HEK293 (cell line): ENCODE data around the gene SLC38A3.

Source experiments
- CTCF ChIA-PET: fragments of 350-600 bp; formaldehyde crosslinking; extraction: SDS; loops from one replicate; lab custom pipeline; 2021; ENCODE audit warnings: antibody characterized with exemption; lab: Yijun Ruan, JAX
- POLR2A ChIA-PET: fragments of 300-600 bp; formaldehyde crosslinking; extraction: SDS; loops from one replicate; lab custom pipeline; 2020; ENCODE audit warnings: antibody characterized with exemption, inconsistent platforms; lab: Yijun Ruan, JAX
- H3K27ac ChIP-seq: fragments of 200-500 bp; sonication (Bioruptor generic); 2 replicates; pipeline ENCODE4 v1.5.1; 2014; ENCODE audit warnings: low read depth, low read length, control low read depth, inconsistent platforms; ENCODE audit errors: extremely low read depth
- H3K36me3 ChIP-seq, 2 experiments: fragments of 200-500 bp in 1 of 2; sonication (Bioruptor generic) in 1 of 2; 1 replicate in 1 of 2; 2 replicates in 1 of 2; pipeline ENCODE4 v1.5.1; 2014 to 2017; ENCODE audit warnings: inconsistent platforms in 2 of 2, low read length in 2 of 2; ENCODE audit not compliant: control insufficient read depth in 2 of 2, insufficient read depth in 1 of 2
- H3K4me1 ChIP-seq: fragments of 200-500 bp; sonication (Bioruptor generic); 2 replicates; pipeline ENCODE4 v1.5.1; 2014; ENCODE audit warnings: mild to moderate bottlenecking, low read length, inconsistent platforms; ENCODE audit not compliant: control insufficient read depth, insufficient read depth
- H3K4me3 ChIP-seq: 2 replicates; pipeline ENCODE4 v1.5.1; 2011; ENCODE audit warnings: low read depth, mild to moderate bottlenecking, control low read depth, low read length, moderate library complexity
- H3K9me3 ChIP-seq: fragments of 200-500 bp; sonication (Bioruptor generic); 2 replicates; pipeline ENCODE4 v1.5.1; 2014; ENCODE audit warnings: low read depth, low read length, inconsistent platforms; ENCODE audit not compliant: control insufficient read depth, insufficient read depth
- GFI1B ChIP-seq: fragments of 450-650 bp; formaldehyde crosslinking; IDR thresholded peaks from 2 replicates; pipeline ENCODE4 v1.5.1; 2016; ENCODE audit warnings: missing biosample characterization, missing genetic modification characterization
- GLIS1 ChIP-seq: fragments of 450-650 bp; formaldehyde crosslinking; IDR thresholded peaks from 2 replicates; pipeline ENCODE4 v1.5.1; 2016; ENCODE audit warnings: missing biosample characterization, missing genetic modification characterization
- SP2 ChIP-seq: fragments of 450-650 bp; formaldehyde crosslinking; IDR thresholded peaks from 2 replicates; pipeline ENCODE4 v1.5.1; 2016; ENCODE audit warnings: missing biosample characterization, missing genetic modification characterization
- ZBTB10 ChIP-seq: fragments of 450-650 bp; formaldehyde crosslinking; IDR thresholded peaks from 2 replicates; pipeline ENCODE4 v1.5.1; 2016; ENCODE audit warnings: missing biosample characterization, missing genetic modification characterization
- ZBTB17 ChIP-seq: fragments of 450-650 bp; formaldehyde crosslinking; IDR thresholded peaks from 2 replicates; pipeline ENCODE4 v1.5.1; 2016; ENCODE audit warnings: missing biosample characterization, missing genetic modification characterization
- ZBTB20 ChIP-seq: fragments of 450-650 bp; formaldehyde crosslinking; IDR thresholded peaks from 2 replicates; pipeline ENCODE4 v1.5.1; 2016; ENCODE audit warnings: missing biosample characterization, missing genetic modification characterization
- ZBTB8A ChIP-seq: fragments of 450-650 bp; formaldehyde crosslinking; IDR thresholded peaks from 2 replicates; pipeline ENCODE4 v1.5.1; 2016; ENCODE audit warnings: missing biosample characterization, missing genetic modification characterization
- ZFP69B ChIP-seq: fragments of 450-650 bp; formaldehyde crosslinking; IDR thresholded peaks from 2 replicates; pipeline ENCODE4 v1.5.1; 2016; ENCODE audit warnings: missing biosample characterization, missing genetic modification characterization
- ZNF138 ChIP-seq: fragments of 450-650 bp; formaldehyde crosslinking; IDR thresholded peaks from 2 replicates; pipeline ENCODE4 v1.5.1; 2016; ENCODE audit warnings: missing biosample characterization, missing genetic modification characterization, borderline replicate concordance
- ZNF214 ChIP-seq: fragments of 450-650 bp; formaldehyde crosslinking; IDR thresholded peaks from 2 replicates; pipeline ENCODE4 v1.5.1; 2017; ENCODE audit warnings: missing biosample characterization, mild to moderate bottlenecking, missing genetic modification characterization, borderline replicate concordance
- ZNF292 ChIP-seq: fragments of 450-650 bp; formaldehyde crosslinking; IDR thresholded peaks from 2 replicates; pipeline ENCODE4 v1.5.1; 2016; ENCODE audit warnings: low read depth, missing biosample characterization, missing genetic modification characterization, borderline replicate concordance
- ZNF324 ChIP-seq: fragments of 450-650 bp; formaldehyde crosslinking; IDR thresholded peaks from 2 replicates; pipeline ENCODE4 v1.5.1; 2016; ENCODE audit warnings: missing biosample characterization, missing genetic modification characterization
- ZNF366 ChIP-seq: fragments of 450-650 bp; formaldehyde crosslinking; conservative IDR thresholded peaks from 2 replicates; pipeline ENCODE4 v1.5.1; 2016; ENCODE audit warnings: missing biosample characterization, missing genetic modification characterization
- ZNF391 ChIP-seq: fragments of 450-650 bp; formaldehyde crosslinking; IDR thresholded peaks from 2 replicates; pipeline ENCODE4 v1.5.1; 2016; ENCODE audit warnings: low read depth, missing biosample characterization, missing genetic modification characterization, borderline replicate concordance
- ZNF433 ChIP-seq: fragments of 450-650 bp; formaldehyde crosslinking; IDR thresholded peaks from 2 replicates; pipeline ENCODE4 v1.5.1; 2016; ENCODE audit warnings: missing biosample characterization, missing genetic modification characterization, low read depth
- ZNF521 ChIP-seq: fragments of 450-650 bp; formaldehyde crosslinking; IDR thresholded peaks from 2 replicates; pipeline ENCODE4 v1.5.1; 2017; ENCODE audit warnings: missing biosample characterization, mild to moderate bottlenecking, missing genetic modification characterization
- ZNF692 ChIP-seq: fragments of 450-650 bp; formaldehyde crosslinking; IDR thresholded peaks from 2 replicates; pipeline ENCODE4 v1.5.1; 2016; ENCODE audit warnings: missing biosample characterization, missing genetic modification characterization
- ZNF76 ChIP-seq: fragments of 450-650 bp; formaldehyde crosslinking; IDR thresholded peaks from 2 replicates; pipeline ENCODE4; 2016; ENCODE audit warnings: low read depth, missing biosample characterization, missing genetic modification characterization, borderline replicate concordance
- ZNF785 ChIP-seq: fragments of 450-650 bp; formaldehyde crosslinking; IDR thresholded peaks from 2 replicates; pipeline ENCODE4 v1.5.1; 2016; ENCODE audit warnings: missing biosample characterization, missing genetic modification characterization
- ZNF830 ChIP-seq: fragments of 450-650 bp; IDR thresholded peaks from 2 replicates; pipeline ENCODE4 v1.5.0; 2018; ENCODE audit warnings: missing biosample characterization, missing genetic modification characterization, low read depth, mild to moderate bottlenecking, moderate library complexity
- TF ChIP-seq, protein P1 (sequence below): fragments of 450-650 bp; formaldehyde crosslinking; IDR thresholded peaks from 2 replicates; pipeline ENCODE4 v1.5.1; 2017; ENCODE audit warnings: missing biosample characterization, missing genetic modification characterization
- TF ChIP-seq, protein P2 (sequence below): fragments of 450-650 bp; formaldehyde crosslinking; IDR thresholded peaks from 2 replicates; pipeline ENCODE4 v1.5.1; 2016; ENCODE audit warnings: missing biosample characterization, missing genetic modification characterization
- TF ChIP-seq, protein P3 (sequence below): fragments of 450-650 bp; formaldehyde crosslinking; IDR thresholded peaks from 2 replicates; pipeline ENCODE4 v1.5.1; 2016; ENCODE audit warnings: missing biosample characterization, missing genetic modification characterization

Gene SLC38A3

GRCh38 chr3:50264383-50264963, 59.4 kb downstream of the SLC38A3 start (continued):
- TF ChIP-seq GLIS1 (peak; percentile 84), ZNF76 (tag by site-specific recombination) (no peak), ZFP69B (tag by site-specific recombination) (no peak), ZNF692 (tag by site-specific recombination) (peak; percentile 20; the same call in 1 of the 2 replicates), ZNF292 (no peak), ZBTB8A (tag by site-specific recombination) (peak; percentile 36; the same call in 1 of the 2 replicates), ZBTB17 (tag by site-specific recombination) (peak; percentile 52; the same call in 1 of the 2 replicates), ZNF785 (tag by site-specific recombination) (no peak), ZNF324 (tag by site-specific recombination) (0 out of 2 replicates have a peak, but pooled peaks have one; percentile 48), ZNF391 (tag by site-specific recombination) (no peak)
- TF ChIP-seq, protein P1, sequence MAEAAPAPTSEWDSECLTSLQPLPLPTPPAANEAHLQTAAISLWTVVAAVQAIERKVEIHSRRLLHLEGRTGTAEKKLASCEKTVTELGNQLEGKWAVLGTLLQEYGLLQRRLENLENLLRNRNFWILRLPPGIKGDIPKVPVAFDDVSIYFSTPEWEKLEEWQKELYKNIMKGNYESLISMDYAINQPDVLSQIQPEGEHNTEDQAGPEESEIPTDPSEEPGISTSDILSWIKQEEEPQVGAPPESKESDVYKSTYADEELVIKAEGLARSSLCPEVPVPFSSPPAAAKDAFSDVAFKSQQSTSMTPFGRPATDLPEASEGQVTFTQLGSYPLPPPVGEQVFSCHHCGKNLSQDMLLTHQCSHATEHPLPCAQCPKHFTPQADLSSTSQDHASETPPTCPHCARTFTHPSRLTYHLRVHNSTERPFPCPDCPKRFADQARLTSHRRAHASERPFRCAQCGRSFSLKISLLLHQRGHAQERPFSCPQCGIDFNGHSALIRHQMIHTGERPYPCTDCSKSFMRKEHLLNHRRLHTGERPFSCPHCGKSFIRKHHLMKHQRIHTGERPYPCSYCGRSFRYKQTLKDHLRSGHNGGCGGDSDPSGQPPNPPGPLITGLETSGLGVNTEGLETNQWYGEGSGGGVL (tag by site-specific recombination): peak; percentile 99
- TF ChIP-seq, protein P2, sequence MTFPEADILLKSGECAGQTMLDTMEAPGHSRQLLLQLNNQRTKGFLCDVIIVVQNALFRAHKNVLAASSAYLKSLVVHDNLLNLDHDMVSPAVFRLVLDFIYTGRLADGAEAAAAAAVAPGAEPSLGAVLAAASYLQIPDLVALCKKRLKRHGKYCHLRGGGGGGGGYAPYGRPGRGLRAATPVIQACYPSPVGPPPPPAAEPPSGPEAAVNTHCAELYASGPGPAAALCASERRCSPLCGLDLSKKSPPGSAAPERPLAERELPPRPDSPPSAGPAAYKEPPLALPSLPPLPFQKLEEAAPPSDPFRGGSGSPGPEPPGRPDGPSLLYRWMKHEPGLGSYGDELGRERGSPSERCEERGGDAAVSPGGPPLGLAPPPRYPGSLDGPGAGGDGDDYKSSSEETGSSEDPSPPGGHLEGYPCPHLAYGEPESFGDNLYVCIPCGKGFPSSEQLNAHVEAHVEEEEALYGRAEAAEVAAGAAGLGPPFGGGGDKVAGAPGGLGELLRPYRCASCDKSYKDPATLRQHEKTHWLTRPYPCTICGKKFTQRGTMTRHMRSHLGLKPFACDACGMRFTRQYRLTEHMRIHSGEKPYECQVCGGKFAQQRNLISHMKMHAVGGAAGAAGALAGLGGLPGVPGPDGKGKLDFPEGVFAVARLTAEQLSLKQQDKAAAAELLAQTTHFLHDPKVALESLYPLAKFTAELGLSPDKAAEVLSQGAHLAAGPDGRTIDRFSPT (tag by site-specific recombination): 0 out of 2 replicates have a peak, but pooled peaks have one; percentile 17
- TF ChIP-seq, all 188 proteins: peak for 31

DNA sequence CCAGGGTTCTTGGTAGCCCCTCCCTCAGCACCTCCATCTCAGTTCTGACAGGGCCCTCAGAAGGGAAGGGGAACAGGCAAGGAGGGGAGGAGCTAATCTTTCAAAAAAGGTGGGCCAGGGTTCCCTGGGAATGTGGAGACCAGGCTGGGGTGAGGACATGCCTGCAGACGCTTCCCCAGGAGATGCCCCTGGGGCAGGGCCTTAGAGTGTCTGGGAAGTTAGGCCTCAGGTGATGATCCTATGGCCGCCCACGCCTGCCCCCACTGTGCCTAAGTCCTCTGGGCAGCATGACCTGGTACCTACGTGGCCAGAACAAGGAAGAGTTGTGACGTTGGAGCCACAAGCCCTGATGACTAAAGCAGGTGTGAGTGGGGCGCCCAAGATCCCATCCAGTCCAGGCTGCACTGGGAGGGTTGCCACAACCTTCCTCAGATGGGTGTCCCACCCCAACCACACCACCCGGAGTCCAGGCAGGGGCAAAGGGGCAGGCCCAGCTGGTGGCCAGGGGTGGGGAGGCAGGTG, 60.0 kb downstream of the SLC38A3 start:
- Histone ChIP-seq H3K4me1 (peaks cover 3% of the 10 kb centered on the region; the same call in 1 of the 2 replicates), H3K9me3 (no peaks in the 10 kb centered on the region), H3K4me3 (no peak overlapping the region), H3K36me3 (no peaks in the 10 kb centered on the region), H3K27ac (no peak overlapping the region; the same call in 1 of the 2 replicates)
- ChIA-PET CTCF (interaction anchor here (0.9 to 2.4 kb wide), 4 partner anchors 10 to 70 kb away, joined by 3 to 16 read pairs (median 4); no protein-coding TSS in a partner anchor), POLR2A (interaction anchor here (0.6 to 1.9 kb wide), 17 partner anchors 10 to 1518 kb away, joined by 3 to 11 read pairs (median 4); partner anchors contain the start of genes CYB561D2, GNAI2, HYAL3 and IFRD2)
- TF ChIP-seq ZBTB10 (tag by site-specific recombination) (no peak), ZNF366 (tag by site-specific recombination) (peak; percentile 8; the same call in 1 of the 2 replicates), ZNF214 (no peak), ZNF521 (no peak), SP2 (tag by site-specific recombination) (peak; percentile 1; the same call in 1 of the 2 replicates), ZNF433 (tag by site-specific recombination) (no peak), GFI1B (no peak), ZBTB20 (tag by site-specific recombination) (peak; percentile 73), ZNF830 (no peak), ZNF138 (tag by site-specific recombination) (no peak), ZNF324 (tag by site-specific recombination) (no peak)
- TF ChIP-seq, protein P3, sequence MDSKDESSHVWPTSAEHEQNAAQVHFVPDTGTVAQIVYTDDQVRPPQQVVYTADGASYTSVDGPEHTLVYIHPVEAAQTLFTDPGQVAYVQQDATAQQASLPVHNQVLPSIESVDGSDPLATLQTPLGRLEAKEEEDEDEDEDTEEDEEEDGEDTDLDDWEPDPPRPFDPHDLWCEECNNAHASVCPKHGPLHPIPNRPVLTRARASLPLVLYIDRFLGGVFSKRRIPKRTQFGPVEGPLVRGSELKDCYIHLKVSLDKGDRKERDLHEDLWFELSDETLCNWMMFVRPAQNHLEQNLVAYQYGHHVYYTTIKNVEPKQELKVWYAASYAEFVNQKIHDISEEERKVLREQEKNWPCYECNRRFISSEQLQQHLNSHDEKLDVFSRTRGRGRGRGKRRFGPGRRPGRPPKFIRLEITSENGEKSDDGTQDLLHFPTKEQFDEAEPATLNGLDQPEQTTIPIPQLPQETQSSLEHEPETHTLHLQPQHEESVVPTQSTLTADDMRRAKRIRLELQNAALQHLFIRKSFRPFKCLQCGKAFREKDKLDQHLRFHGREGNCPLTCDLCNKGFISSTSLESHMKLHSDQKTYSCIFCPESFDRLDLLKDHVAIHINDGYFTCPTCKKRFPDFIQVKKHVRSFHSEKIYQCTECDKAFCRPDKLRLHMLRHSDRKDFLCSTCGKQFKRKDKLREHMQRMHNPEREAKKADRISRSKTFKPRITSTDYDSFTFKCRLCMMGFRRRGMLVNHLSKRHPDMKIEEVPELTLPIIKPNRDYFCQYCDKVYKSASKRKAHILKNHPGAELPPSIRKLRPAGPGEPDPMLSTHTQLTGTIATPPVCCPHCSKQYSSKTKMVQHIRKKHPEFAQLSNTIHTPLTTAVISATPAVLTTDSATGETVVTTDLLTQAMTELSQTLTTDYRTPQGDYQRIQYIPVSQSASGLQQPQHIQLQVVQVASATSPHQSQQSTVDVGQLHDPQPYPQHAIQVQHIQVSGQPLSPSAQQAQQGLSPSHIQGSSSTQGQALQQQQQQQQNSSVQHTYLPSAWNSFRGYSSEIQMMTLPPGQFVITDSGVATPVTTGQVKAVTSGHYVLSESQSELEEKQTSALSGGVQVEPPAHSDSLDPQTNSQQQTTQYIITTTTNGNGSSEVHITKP (tag by site-specific recombination): no peak
